ENCODE data around the gene AQP12B. TPM values are rescaled to one million over a fixed set of nuclear protein-coding genes. Genes with fewer than 3 reads are reported as not detected.

Gene AQP12B
- total RNA-seq, 2 experiments from 2014 or later, result not detected

DNA sequence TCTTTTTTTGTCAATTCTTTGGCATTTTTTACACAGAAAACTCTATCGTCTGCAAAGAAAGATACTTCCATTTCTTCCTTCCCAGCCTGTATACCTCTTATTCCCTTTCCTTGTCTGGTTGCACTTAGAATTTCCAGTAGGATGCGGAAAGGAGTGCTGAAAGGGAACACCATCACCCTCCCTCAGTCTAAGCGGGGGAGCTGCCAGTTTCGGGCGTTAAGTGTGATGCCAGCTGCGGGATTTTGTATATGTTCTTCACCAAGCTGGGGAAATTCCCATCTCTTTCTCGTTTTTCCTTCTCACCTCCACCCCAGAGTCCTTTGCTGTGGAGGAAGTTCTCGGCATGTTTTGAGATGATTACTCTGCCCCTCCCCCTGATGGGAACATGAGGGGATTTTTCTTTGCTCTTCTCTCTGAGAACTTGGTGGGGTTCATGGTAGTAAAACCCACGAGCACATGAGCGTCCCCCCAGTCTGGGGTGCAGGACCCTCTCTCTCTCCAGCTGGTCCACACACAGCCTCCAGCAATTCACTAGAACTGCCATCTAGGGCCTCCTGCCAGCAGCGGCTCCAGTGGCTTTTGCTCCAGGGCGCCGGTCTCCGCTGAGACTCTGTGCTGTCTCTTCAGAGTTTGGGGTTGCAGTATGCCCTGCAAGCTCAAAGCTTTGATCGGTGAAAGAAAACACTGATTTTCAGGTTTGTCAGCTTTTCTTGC, 24.5 kb upstream of the AQP12B start:
- Histone ChIP-seq H3K4me3 (ENCODE audit: low read length) (no peak overlapping the region), H3K27me3 (ENCODE audit: control insufficient read depth in 1 of 2, insufficient read depth in 2 of 2, low read length in 2 of 2) (no peaks in the 10 kb centered on the region), H3K36me3 (ENCODE audit: insufficient read depth, low read length) (no peaks in the 10 kb centered on the region), H3K4me1 (ENCODE audit: insufficient read depth, low read length) (peaks cover 20% of the 10 kb centered on the region), H3K27ac (ENCODE audit: low read depth in 1 of 2, low read length in 2 of 2) (no peak overlapping the region), H3K9me3 (ENCODE audit: control insufficient read depth in 1 of 2, insufficient read depth in 1 of 2, low read length in 2 of 2) (no peaks in the 10 kb centered on the region)
- Mint-ChIP-seq H3K9me3 (no peaks in the 10 kb centered on the region), H3K4me1 (ENCODE audit: low read depth) (peaks cover 12% of the 10 kb centered on the region), H3K27me3 (peaks cover 20% of the 10 kb centered on the region), H3K4me3 (no peak overlapping the region), H3K27ac (no peak overlapping the region), H3K36me3 (ENCODE audit: low read depth) (no peaks in the 10 kb centered on the region)
- ChIA-PET POLR2A (no interaction called here), CTCF (no interaction called here)
- TF ChIP-seq, protein P1, sequence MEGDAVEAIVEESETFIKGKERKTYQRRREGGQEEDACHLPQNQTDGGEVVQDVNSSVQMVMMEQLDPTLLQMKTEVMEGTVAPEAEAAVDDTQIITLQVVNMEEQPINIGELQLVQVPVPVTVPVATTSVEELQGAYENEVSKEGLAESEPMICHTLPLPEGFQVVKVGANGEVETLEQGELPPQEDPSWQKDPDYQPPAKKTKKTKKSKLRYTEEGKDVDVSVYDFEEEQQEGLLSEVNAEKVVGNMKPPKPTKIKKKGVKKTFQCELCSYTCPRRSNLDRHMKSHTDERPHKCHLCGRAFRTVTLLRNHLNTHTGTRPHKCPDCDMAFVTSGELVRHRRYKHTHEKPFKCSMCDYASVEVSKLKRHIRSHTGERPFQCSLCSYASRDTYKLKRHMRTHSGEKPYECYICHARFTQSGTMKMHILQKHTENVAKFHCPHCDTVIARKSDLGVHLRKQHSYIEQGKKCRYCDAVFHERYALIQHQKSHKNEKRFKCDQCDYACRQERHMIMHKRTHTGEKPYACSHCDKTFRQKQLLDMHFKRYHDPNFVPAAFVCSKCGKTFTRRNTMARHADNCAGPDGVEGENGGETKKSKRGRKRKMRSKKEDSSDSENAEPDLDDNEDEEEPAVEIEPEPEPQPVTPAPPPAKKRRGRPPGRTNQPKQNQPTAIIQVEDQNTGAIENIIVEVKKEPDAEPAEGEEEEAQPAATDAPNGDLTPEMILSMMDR (IDR thresholded peaks at IDR 0.05), result no peak
- ATAC-seq (ENCODE audit: poor library complexity) (no peak), DNase-seq (no peak)
- intact Hi-C loops (cut with DNase I, micrococcal nuclease), result loop anchor here in 1 of 2 experiments (10.0 kb wide), 1 partner anchor 192 kb away; no protein-coding TSS in a partner anchor

DNA sequence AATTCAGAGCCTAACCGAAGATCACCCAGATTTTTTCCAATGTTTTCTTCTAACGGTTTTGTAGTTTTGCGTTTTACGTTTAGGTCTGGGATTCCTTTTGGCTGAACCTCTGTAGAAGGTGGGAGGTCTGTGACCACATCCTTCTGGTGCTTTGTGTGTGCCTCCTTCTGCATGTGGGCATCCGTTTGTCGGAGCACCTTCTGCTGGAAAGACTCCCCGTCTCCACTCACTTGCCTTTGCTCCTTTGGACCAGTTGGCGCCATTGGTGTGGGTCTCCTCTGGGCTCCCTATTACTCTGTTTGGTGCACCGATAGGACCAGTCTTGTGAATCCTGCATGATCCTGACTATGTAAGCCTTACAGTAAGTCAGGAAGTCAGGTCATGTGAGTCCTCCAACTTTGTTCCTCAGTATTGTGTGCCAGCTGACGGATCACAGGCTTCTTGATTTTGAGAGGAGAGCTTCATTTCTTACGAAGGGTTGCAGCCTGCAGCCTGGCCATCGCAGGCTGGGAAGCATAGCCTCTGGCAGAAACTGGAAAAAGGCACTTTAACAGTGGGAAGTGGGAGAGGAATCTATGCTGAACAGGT, 22.6 kb upstream of the AQP12B start:
- Mint-ChIP-seq H3K27me3 (peaks cover 20% of the 10 kb centered on the region), H3K4me3 (no peak overlapping the region), H3K4me1 (ENCODE audit: low read depth) (peaks cover 12% of the 10 kb centered on the region), H3K27ac (no peak overlapping the region), H3K36me3 (ENCODE audit: low read depth) (no peaks in the 10 kb centered on the region), H3K9me3 (no peaks in the 10 kb centered on the region)
- H3K4me1 ChIP-seq (ENCODE audit: insufficient read depth, low read length), result peaks cover 20% of the 10 kb centered on the region
- DNase-seq (peak in 3 of 14 experiments; percentile 21 to 36 (median 25)), ATAC-seq (ENCODE audit: poor library complexity) (no peak)
- H3K4me3 ChIP-seq (ENCODE audit: low read length), result no peak overlapping the region
- H3K27ac ChIP-seq (ENCODE audit: low read depth in 1 of 2, low read length in 2 of 2), result no peak overlapping the region
- POLR2A ChIA-PET, result interaction anchor here (0.9 to 1.2 kb wide), 4 partner anchors 82 to 144 kb away, joined by 3 to 8 read pairs (median 4); partner anchors contain the start of genes CAPN10, DUSP28 and RNPEPL1
- intact Hi-C loops (cut with DNase I, micrococcal nuclease), result loop anchor here in 1 of 2 experiments (10.0 kb wide), 1 partner anchor 190 kb away; no protein-coding TSS in a partner anchor
- H3K27me3 ChIP-seq (ENCODE audit: control insufficient read depth in 1 of 2, insufficient read depth in 2 of 2, low read length in 2 of 2), result no peaks in the 10 kb centered on the region
- H3K9me3 ChIP-seq (ENCODE audit: control insufficient read depth in 1 of 2, insufficient read depth in 1 of 2, low read length in 2 of 2), result no peaks in the 10 kb centered on the region
- H3K36me3 ChIP-seq (ENCODE audit: insufficient read depth, low read length), result no peaks in the 10 kb centered on the region
- TF ChIP-seq, protein P1 (IDR thresholded peaks at IDR 0.05), result no peak
- CTCF ChIA-PET, result no interaction called here

DNA sequence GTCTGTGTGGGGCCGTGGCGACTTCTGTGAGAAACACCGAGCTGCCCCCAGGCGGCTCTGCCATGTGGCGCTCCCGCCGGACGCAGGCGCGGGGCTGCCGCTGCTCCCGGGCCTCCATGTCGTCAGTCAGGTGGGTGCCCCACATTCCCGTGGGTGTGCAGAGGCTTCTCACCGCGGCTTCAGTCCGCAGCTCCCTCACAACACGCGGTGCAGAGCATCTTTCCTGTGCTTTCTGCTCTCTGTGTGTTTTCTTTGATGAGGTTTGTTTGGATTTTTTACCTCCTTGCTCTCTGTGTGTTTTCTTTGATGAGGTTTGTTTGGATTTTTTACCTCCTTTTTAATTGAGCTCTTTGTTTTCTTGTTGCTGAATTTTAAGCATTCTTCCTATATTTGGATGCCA, 22.0 kb upstream of the AQP12B start:
- DNase-seq (peak in 7 of 14 experiments; percentile 9 to 64 (median 32)), ATAC-seq (ENCODE audit: poor library complexity) (peak; percentile 54)
- CTCF ChIA-PET, result no interaction called here
- H3K27me3 Mint-ChIP-seq, result peaks cover 20% of the 10 kb centered on the region
- no peaks in the 10 kb centered on the region for H3K9me3 Mint-ChIP-seq
- Histone ChIP-seq H3K36me3 (ENCODE audit: insufficient read depth, low read length) (no peaks in the 10 kb centered on the region), H3K27ac (ENCODE audit: low read depth in 1 of 2, low read length in 2 of 2) (no peak overlapping the region), H3K27me3 (ENCODE audit: control insufficient read depth in 1 of 2, insufficient read depth in 2 of 2, low read length in 2 of 2) (no peaks in the 10 kb centered on the region), H3K4me1 (ENCODE audit: insufficient read depth, low read length) (peaks cover 20% of the 10 kb centered on the region), H3K4me3 (ENCODE audit: low read length) (no peak overlapping the region), H3K9me3 (ENCODE audit: control insufficient read depth in 1 of 2, insufficient read depth in 1 of 2, low read length in 2 of 2) (no peaks in the 10 kb centered on the region)
- TF ChIP-seq, protein P1 (IDR thresholded peaks at IDR 0.05), result no peak
- H3K4me1 Mint-ChIP-seq (ENCODE audit: low read depth), result peaks cover 12% of the 10 kb centered on the region
- no peaks in the 10 kb centered on the region for H3K36me3 Mint-ChIP-seq (ENCODE audit: low read depth)
- intact Hi-C loops (cut with DNase I, micrococcal nuclease), result loop anchor here in 1 of 2 experiments (10.0 kb wide), 1 partner anchor 190 kb away; no protein-coding TSS in a partner anchor
- POLR2A ChIA-PET, result interaction anchor here (0.9 to 1.2 kb wide), 4 partner anchors 82 to 144 kb away, joined by 3 to 8 read pairs (median 4); partner anchors contain the start of genes CAPN10, DUSP28 and RNPEPL1
- H3K4me3 Mint-ChIP-seq, result no peak overlapping the region
- H3K27ac Mint-ChIP-seq, result no peak overlapping the region

Measured in CD4-positive, alpha-beta T cell (primary cell).